PC-3 (cell line): Measurements from ENCODE around the gene CELA3A. TPM values are rescaled to one million over a fixed set of nuclear protein-coding genes. Genes with fewer than 3 reads are reported as not detected.
"Not testable (repeated sequence)": the region's sequence is repeated elsewhere in the genome, so short reads cannot be mapped to it uniquely, and the experiment has no call there.

ENCODE experiments used
- ATAC-seq: fragments of 200-7000 bp; cut with Tn5 transposase; 2 replicates; pipeline ENCODE4 v1.9.1; 2020; ENCODE audit warnings: mild to moderate bottlenecking, moderate library complexity
- BruUV-seq: library from RNA; stranded (reverse); fragments of 400-500 nt; replicated peaks from 2 replicates; lab custom pipeline; 2021; lab: Mats Ljungman, UMichigan
- CTCF ChIA-PET: fragments of 300-600 bp; sonication (Branson Sonifier 250); formaldehyde crosslinking; loops from one replicate; lab custom pipeline; 2022; ENCODE audit warnings: antibody characterized with exemption; lab: Charles Lee
- POLR2A ChIA-PET: fragments of 300-600 bp; sonication (Branson Sonifier 250); formaldehyde crosslinking; loops from one replicate; lab custom pipeline; 2022; ENCODE audit warnings: antibody characterized with exemption; ENCODE audit not compliant: unreplicated experiment; lab: Charles Lee
- DNase-seq: peaks from one replicate; pipeline ENCODE4 v3.0.0-alpha.2; 2015
- H2AFZ ChIP-seq: fragments of 300-600 bp; sonication (generic); 2 replicates; pipeline ENCODE4 v1.6.0; 2016; ENCODE audit warnings: antibody characterized with exemption, low read length
- H3F3A ChIP-seq: fragments of 300-600 bp; sonication (generic); one replicate; pipeline ENCODE4 v1.6.0; 2017; ENCODE audit warnings: antibody characterized with exemption, low read length, control low read depth, mild to moderate bottlenecking; ENCODE audit not compliant: unreplicated experiment
- H3K27ac ChIP-seq: fragments of 300-600 bp; sonication (generic); 2 replicates; pipeline ENCODE4 v1.5.1; 2016; ENCODE audit warnings: mild to moderate bottlenecking, low read length
- H3K27me3 ChIP-seq: fragments of 300-600 bp; sonication (generic); 2 replicates; pipeline ENCODE4 v1.6.1; 2016; ENCODE audit warnings: low read length, mixed read lengths
- H3K36me3 ChIP-seq: fragments of 300-600 bp; sonication (generic); 2 replicates; pipeline ENCODE4 v1.6.1; 2016; ENCODE audit warnings: low read depth, mixed run types, low read length, mixed read lengths
- H3K4me1 ChIP-seq: fragments of 300-600 bp; sonication (generic); 2 replicates; pipeline ENCODE4 v1.5.1; 2016; ENCODE audit warnings: low read length; ENCODE audit not compliant: insufficient read depth
- H3K4me2 ChIP-seq: fragments of 300-600 bp; sonication (generic); 2 replicates; pipeline ENCODE4 v1.6.0; 2016; ENCODE audit warnings: low read length
- H3K4me3 ChIP-seq: fragments of 300-600 bp; sonication (generic); 2 replicates; pipeline ENCODE4 v1.5.1; 2016; ENCODE audit warnings: mild to moderate bottlenecking, low read length, mixed read lengths
- H3K79me2 ChIP-seq: fragments of 300-600 bp; sonication (generic); 2 replicates; pipeline ENCODE4 v1.6.1; 2017; ENCODE audit warnings: low read length, mixed read lengths
- H3K9ac ChIP-seq: fragments of 300-600 bp; sonication (generic); 2 replicates; pipeline ENCODE4 v1.6.0; 2016; ENCODE audit warnings: mild to moderate bottlenecking, low read length
- H3K9me2 ChIP-seq: fragments of 300-600 bp; sonication (generic); replicated peaks from 2 replicates; pipeline ENCODE4 v1.6.1; 2016; ENCODE audit warnings: mixed run types, low read length, mixed read lengths
- H3K9me3 ChIP-seq: fragments of 300-600 bp; sonication (generic); 2 replicates; pipeline ENCODE4 v1.6.1; 2016; ENCODE audit warnings: low read length, mixed read lengths
- H4K20me1 ChIP-seq: fragments of 300-600 bp; sonication (generic); 2 replicates; pipeline ENCODE4 v1.6.1; 2016; ENCODE audit warnings: low read length, mixed read lengths
- CTCF ChIP-seq: fragments of 300-600 bp; sonication (generic); conservative IDR thresholded peaks from 2 replicates; pipeline ENCODE4 v1.5.1; 2017; ENCODE audit warnings: antibody characterized with exemption, low read depth, mild to moderate bottlenecking, low read length
- intact Hi-C: fragments of 100-400 bp; cut with micrococcal nuclease; formaldehyde crosslinking; loops from 2 replicates; pipeline ENCODE4 v1.9.0; 2023
- total RNA-seq: library from RNA; depleted of rRNA; stranded (reverse); fragments of >200 nt; gene quantifications from 2 replicates; pipeline ENCODE4 v1.2.3, GENCODE V29; 2014

CELA3A gene
- total RNA-seq, 1 experiment from 2014 or later: not detected

GRCh38 chr1:22005261-22006149, 4.0 kb downstream of the CELA3A start:
- H3F3A ChIP-seq, POLR2A ChIA-PET, H3K9me3 ChIP-seq, H3K9ac ChIP-seq, H3K36me3 ChIP-seq, H3K79me2 ChIP-seq, H3K27me3 ChIP-seq, H3K4me2 ChIP-seq, H2AFZ ChIP-seq, H3K4me3 ChIP-seq, H3K27ac ChIP-seq, intact Hi-C loops, H4K20me1 ChIP-seq, BruUV-seq, CTCF ChIA-PET, H3K4me1 ChIP-seq, H3K9me2 ChIP-seq: not testable (repeated sequence)
- ATAC-seq (peak; percentile 82), DNase-seq (peak; percentile 35)
- peak; percentile 51 for TF ChIP-seq CTCF

- H3K9me2 ChIP-seq, BruUV-seq, H3K27ac ChIP-seq, POLR2A ChIA-PET, H3K4me2 ChIP-seq, H3K9me3 ChIP-seq, H3K4me3 ChIP-seq, H3K27me3 ChIP-seq, H3F3A ChIP-seq, H3K36me3 ChIP-seq, H4K20me1 ChIP-seq, ATAC-seq, H3K79me2 ChIP-seq, H3K4me1 ChIP-seq, DNase-seq, CTCF ChIA-PET, intact Hi-C loops, H3K9ac ChIP-seq, H2AFZ ChIP-seq: not testable (repeated sequence)
These were observed 5.3 kb downstream of the CELA3A start for GRCh38 chr1:22006736-22007135.

GRCh38 chr1:22007262-22007661, 5.8 kb downstream of the CELA3A start:
- H3K9me3 ChIP-seq, H3F3A ChIP-seq, CTCF ChIA-PET, H4K20me1 ChIP-seq, H3K4me1 ChIP-seq, H3K9ac ChIP-seq, H3K27ac ChIP-seq, POLR2A ChIA-PET, intact Hi-C loops, H2AFZ ChIP-seq, H3K36me3 ChIP-seq, ATAC-seq, DNase-seq, H3K27me3 ChIP-seq, H3K4me3 ChIP-seq, H3K4me2 ChIP-seq, H3K9me2 ChIP-seq, H3K79me2 ChIP-seq, BruUV-seq: not testable (repeated sequence)

- H3K4me3 ChIP-seq, H3K9me3 ChIP-seq, BruUV-seq, H3K27me3 ChIP-seq, H3K27ac ChIP-seq, H3K4me1 ChIP-seq, H4K20me1 ChIP-seq, H3K79me2 ChIP-seq, H2AFZ ChIP-seq, DNase-seq, H3K4me2 ChIP-seq, H3K9me2 ChIP-seq, H3K36me3 ChIP-seq, H3F3A ChIP-seq, ATAC-seq, CTCF ChIA-PET, H3K9ac ChIP-seq, POLR2A ChIA-PET, intact Hi-C loops: not testable (repeated sequence)
These were observed 8.1 kb downstream of the CELA3A start for GRCh38 chr1:22009566-22009965.

GRCh38 chr1:22012752-22013151, 11.3 kb downstream of the CELA3A start:
- intact Hi-C loops, ATAC-seq, DNase-seq, H3K9me2 ChIP-seq, H3K9me3 ChIP-seq, H3K36me3 ChIP-seq, H3K4me3 ChIP-seq, H4K20me1 ChIP-seq, H3K4me1 ChIP-seq, H3K27ac ChIP-seq, BruUV-seq, H3K79me2 ChIP-seq, H2AFZ ChIP-seq, H3K27me3 ChIP-seq, H3F3A ChIP-seq, H3K4me2 ChIP-seq, CTCF ChIA-PET, H3K9ac ChIP-seq: not testable (repeated sequence)
- POLR2A ChIA-PET: interaction anchor here (0.6 kb wide), 1 partner anchor 15 kb away, joined by 6 read pairs; no protein-coding TSS in a partner anchor

- H2AFZ ChIP-seq, ATAC-seq, H3K4me2 ChIP-seq, H3K9me2 ChIP-seq, H3K36me3 ChIP-seq, H3K9ac ChIP-seq, CTCF ChIA-PET, H3K79me2 ChIP-seq, H3K9me3 ChIP-seq, H3K27me3 ChIP-seq, POLR2A ChIA-PET, intact Hi-C loops, H3F3A ChIP-seq, H3K27ac ChIP-seq, BruUV-seq, H4K20me1 ChIP-seq, DNase-seq, H3K4me3 ChIP-seq: not testable (repeated sequence)
- peaks cover 13% of the 10 kb centered on the region for H3K4me1 ChIP-seq
These were observed 13.2 kb downstream of the CELA3A start for GRCh38 chr1:22014575-22015206.
